Activated effector memory CD4-positive, alpha-beta T cell treated with Interleukin-2 at 50 U/mL for 16 hours (primary cell): Measurements from ENCODE around the gene MPC1.

Source experiments
- DNase-seq: peaks from one replicate; pipeline ENCODE4 v3.0.0-alpha.2; 2020

Gene MPC1

DNA sequence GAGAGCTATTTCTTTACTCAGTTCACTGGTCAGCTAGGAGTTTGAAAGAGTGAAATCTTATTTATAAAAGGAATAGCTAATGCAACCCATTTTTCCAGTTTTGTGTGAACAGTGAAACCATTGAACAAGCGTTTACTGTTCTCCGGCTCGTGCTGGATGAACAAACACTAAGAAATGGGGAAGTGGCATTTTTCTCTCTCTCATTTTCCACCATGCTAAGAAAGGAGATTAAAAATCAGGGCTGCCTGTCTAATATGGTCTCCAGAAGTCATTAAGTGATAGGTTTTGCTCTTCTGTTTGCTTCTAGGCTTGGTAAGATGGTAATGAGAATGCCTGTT lies 39.6 kb downstream of the MPC1 start:
- DNase-seq = no peak

DNA sequence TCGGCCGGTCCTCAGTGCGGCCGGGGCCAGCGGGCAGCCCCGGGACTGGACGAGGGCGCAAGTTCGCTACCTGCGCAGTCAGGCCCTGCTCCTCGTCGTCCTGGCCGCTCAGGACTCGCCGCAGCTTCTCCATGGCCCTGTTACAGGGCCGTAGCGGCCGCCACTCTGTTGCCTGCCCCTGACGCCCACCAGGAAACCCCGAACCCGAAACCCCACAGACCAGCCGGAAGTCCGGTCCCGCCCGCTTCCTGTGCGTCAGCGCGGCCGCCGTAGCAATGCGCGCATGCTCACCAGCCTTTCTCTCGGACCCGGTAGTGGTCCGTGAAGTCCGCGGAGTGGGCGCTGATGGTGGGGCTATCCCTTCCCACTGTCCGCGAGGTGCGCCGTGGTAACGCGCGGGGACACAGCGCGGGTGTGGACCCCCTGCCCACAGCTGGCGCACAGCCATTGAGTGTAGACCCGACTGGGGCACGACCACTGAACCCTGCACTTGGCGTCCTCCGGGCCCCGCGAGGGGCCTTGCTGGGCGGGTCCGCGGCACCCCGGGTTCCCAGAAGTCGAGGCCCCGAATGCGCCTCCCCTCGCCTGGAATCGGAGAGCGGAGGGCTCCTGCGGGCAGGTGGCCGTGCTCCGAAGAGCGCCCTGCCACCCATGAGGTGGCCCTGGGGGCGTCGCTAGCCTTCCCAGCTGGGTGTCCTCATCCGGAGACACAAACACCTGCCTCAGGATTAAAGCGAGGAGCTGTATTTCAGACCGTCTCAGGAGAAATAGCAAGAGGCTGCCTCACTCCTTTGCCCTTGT lies 40.2 kb downstream of the MPC1 start, which contains the start of gene SFT2D1:
SFT2D1 (minus strand) TSS at position 197 of the 801 bp plus-strand sequence; CDS start at position 133, 64 bp downstream.
- peak; percentile 63 for DNase-seq

DNA sequence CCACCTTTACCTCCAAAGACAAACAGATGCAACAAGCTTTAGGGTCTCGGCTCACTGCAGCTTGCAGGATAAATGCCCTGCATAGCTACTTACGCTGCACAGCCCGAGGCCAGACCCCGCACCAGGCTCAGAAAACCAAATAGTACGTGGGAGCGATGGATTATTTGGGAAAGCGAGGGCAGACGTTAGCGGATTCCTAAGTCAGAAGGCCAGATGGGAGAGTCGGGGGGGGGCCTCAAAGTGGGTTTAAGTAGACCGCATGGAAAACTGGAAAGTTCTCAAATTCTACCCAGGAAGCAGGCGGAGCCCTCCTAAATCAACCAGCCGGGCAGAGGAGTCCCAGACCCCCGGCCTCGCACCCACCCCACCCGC lies 40.8 kb downstream of the MPC1 start:
- no peak for DNase-seq

DNA sequence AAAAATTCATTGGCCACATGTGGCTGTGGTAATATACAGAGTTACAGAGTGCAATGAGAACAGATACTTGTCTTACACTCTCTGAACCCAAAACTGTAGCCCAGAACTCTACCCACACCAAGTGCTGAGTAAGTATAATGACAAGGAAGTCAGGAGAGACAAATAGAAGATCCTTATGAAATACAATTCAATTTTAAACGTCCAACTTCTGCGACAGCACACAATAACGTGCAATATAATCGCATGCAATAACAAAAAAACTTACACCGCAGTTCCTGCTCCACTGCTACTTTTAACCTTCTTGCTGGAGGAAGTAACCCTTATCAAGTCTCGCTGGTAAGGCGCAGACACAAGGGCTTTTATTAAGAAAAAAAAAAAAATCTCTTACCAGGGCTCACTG lies 41.3 kb downstream of the MPC1 start:
- DNase-seq = no peak

DNA sequence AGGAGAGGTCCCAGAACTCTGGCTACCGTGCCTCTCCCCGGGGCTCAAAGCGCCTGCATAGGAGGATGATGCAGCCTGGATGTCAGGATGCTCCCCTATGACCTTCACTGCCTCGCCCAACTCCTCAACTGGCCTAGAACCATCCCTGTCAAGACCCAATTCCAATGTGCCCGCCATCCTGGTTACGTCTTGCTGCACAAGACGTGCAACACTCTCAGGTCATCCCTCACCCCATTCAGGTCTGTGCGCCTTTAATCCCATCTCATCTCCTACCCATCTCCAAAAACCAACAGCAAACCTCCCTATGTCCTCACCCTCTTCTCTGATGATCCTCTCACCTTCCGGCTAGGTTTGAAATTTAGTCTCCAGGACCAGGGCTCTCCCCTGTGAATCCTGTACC lies 43.9 kb downstream of the MPC1 start:
- DNase-seq = no peak

DNA sequence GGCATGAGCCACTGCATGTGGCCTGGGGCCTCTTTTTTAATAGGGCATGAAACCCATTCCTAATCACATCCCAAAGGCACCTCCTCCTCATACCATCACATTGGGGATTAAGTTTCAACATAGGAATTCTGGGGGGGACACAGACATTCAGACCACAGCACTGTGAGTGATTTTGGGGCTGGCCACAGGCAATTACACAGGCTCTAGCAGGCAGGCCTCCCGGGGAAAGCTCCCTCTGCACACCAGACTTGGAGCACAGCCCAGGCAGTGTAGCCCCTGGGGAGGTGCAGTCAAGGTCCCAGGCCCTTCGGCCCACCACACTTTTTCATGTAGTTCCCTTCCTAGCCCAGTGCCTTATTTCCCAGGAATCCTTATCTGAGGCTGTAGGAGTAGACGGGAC lies 45.9 kb downstream of the MPC1 start:
- DNase-seq = no peak

DNA sequence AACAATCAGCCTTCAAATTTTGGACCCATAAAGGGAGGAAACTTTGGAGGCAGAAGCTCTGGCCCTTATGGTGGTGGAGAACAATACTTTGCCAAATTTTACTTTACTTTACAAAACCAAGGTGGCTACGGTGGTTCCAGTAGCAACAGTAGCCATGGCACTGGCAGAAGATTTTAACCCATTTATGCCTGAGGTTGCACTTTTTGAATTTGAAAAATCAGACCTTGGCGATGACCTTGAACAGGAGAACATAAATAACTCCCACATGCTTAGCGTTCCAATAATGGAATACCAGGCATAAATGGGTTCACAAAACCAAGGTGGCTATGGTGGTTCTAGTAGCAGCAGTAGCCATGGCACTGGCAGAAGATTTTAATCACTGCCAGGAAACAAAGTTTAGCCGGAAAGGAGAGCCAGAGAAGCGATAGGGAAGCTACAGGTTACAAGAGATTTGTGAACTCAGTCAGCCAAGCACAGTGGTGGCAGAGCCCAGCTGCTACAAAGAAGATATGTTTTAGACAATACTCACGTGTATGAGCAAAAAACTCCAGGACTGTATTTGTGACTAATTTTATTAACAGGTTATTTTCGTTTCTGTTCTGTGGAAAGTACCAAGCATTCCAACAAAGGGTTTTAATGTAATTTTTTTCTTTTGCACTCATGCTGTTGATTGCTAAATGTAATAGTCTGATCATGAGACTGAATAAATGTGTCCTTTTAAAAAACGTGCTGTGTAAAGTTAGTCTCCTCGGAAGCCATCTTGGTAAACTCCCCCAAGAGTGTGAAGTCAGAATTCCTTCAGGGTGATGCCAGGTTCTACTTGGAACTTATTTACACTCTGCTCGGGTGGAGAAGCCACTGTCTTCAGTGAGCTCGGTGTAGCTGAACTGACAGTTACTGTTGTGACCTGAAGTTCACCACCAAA lies 47.1 kb downstream of the MPC1 start:
- DNase-seq = no peak

DNA sequence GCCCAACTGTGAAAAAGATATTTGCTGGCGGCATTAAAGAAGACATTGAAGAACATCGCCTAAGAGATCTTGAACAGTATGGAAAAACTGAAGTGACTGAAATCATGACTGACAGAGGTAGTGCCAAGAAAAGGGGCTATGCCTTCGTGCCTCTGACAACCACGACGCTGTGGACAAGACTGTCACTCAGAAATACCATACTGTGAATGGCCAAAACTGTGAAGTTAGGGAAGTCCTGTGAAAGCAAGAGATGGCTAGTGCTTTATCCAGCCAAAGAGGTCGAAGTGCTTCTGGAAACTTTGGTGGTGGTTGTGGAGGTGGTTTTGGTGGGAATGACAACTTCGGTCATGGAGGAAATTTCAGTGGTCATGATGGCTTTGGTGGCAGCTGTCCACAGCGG lies 47.9 kb downstream of the MPC1 start:
- DNase-seq = no peak

DNA sequence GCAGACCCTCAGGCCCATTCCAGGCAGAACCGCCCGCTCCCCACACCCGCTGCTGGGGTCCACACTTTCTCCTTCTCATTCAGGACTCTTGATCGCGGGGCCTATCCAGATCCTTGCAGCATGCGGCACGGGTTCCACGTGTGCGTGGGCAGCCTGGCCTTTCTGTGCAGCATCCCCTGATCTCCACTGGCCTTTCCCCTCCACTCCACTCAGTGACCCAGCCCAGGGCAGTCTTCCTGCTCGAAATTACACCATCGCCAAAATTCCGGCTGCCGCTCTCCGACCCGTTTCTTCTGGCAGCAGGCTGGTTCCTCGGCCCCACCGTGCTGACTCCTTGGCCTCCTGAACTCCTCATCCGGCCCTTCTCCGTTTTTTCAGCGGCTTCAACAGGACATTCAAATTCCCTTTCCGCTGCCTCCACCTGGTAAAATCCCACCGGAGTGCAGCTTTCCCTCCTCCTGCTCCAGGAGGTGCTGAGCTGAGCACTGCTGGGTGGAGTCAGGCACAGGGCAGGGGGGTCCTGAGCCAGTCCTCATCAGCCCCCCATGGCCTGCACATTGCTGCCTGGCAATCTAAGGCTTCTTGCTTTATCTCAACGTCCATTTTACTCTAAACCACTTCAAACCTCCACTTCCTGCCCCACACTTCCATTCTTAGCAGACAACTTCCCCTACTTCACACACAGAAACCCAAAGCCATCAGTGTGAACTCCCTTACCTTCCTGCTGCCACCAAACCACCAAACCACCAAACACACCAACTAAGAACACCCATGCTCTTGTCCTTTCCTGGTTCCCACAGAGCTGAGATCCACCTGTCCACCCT lies 49.4 kb downstream of the MPC1 start:
- DNase-seq = peak; percentile 9

DNA sequence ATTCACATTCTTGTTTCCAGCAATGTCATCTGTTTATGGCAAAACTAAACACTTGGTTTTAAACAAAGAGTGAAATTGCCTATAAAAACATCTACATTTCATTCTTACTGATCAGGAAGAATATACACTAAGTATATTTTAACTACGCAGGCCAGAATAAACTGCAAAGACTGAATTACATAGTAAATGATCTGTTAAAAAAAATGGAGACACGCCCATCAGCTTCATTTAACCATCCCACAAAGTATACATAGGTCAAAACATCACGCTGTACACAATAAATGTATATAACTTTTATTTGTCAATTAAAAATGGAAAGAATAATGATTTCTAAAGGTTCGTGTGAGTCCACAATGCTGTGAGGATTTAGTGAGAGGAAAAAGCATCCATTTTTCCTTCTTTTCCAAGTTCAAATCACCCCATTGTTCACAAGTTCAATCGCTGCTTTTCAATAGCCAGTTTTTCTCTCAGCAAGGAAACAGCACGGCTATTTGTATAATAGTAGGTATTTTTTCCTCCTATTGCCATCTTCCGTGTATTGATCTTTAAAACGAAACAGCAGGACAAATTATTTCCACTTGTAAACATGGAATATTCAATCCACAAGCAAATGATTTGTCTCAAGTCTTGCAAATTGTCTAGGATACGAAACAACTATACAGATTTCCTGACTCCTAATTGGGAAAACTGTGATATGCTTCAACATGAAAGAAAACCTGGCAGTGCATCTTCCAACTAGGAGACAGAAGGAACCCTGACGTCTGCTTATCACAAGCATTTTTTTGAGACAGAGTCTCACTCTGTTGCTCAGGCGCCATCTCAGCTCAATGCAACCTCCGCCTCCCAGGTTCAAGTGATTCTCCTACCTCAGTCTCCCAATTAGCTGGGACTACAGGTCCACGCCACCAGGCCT lies 51.0 kb downstream of the MPC1 start:
- no peak for DNase-seq

DNA sequence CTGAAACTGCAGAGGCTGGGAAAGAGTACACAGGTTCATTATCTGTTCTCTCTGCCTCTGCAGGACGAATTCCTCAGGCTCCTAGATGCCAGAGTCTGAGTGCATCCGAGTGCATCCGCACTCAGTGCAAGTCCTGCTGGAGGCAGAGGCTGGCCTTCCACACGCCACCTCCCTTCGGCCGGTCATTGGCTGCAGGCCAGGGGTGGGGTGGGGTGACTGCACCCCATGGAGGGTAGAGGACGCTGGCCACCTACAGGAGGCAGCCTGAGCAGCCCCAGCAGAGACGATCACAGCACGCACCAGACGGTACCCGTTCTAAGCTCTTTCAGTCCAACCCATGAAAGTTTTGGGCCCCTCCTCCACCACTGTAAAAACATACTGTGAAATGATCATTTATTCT lies 52.1 kb downstream of the MPC1 start:
- DNase-seq = no peak

DNA sequence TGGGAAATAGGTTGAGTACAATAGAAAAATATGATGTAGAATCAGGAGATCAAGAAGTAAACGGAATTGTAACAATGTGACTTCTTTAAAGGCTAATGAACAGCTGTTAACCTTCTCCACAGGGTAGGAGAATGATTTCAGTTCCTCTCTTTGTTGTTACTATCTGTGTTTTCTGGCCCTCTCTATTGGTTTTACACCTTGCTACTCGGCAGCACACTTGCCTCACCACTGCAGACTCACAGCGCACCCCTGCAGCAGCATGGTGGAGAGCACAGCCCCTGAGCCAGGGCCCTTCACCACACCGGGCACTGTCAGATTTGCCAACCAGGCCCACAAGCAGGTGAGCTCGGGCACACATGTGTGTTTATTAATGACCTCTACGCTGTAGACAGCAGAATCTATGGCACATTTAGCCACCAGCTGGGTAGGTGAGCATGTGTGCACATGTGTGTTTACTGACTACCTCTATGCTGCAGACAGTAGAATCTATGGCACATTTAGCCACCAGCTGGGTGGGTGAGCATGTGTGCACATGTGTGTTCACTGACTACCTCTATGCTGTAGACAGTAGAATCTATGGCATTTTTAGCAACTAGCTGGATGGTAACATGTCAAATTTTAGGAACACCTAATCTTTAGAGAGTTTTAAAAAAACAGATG lies 57.2 kb downstream of the MPC1 start:
- DNase-seq = no peak

DNA sequence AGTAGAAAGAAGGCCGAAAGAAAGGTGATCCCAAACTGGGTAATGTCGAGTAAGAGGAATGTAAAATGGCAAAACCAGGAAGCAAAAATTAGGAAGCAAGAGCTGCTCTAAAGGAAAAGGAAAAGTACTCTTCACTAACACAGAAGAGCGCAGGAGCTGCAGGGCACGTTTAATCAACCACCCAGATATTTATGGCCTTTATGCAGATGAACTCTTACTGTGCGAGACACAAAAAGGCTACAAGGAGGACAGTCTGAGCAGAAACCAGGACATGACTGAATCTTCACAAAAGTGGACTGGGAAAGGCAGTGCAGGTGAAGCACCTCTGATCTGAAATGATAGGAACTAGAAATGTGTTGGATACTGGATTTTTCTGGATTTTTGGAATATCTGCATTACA lies 59.3 kb downstream of the MPC1 start:
- DNase-seq = no peak

DNA sequence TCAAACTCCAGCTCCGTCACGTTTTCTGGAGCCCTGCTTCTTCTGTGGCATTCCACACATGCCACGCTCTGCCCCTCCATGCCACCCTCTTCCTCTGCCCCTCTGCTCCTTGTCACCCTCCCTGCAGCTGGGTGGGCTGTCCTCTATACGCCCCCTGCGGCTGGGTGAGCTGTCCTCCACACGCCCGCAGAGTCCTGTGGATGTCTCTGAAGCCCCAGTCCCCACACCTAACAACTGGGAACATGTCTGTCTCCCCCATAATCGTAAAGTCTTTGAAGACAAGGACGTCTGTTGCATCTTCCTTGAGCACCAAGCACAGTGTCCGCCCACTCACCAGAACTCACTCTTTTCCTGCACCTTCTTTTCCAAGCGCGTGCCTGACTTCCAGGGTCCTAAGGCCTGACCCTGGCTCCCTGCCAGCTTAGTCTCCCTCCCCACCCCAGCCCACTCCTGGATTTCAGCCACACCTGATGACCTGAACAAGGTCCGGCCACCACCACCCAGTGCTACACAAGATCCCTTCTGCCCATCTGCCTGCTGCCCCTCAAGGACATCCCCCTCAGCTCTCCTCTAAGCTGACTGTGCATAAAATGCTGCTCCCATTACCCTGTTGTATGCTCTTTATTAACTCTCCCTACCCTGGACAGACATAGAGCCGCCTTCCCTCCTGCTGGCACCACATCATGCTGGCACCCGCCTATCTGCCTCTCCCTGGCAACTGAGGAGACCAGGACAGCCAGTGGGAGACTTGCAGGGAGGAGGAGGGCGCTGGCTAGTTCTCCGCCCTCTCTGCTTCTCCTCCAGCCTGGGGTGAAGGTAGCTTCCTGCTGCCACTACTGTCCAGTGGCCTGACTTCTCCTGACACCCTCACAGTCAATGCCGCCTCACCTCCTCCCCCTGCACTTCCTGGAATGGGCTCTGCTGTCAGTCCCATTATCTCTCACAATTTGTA lies 63.8 kb downstream of the MPC1 start:
- no peak for DNase-seq

DNA sequence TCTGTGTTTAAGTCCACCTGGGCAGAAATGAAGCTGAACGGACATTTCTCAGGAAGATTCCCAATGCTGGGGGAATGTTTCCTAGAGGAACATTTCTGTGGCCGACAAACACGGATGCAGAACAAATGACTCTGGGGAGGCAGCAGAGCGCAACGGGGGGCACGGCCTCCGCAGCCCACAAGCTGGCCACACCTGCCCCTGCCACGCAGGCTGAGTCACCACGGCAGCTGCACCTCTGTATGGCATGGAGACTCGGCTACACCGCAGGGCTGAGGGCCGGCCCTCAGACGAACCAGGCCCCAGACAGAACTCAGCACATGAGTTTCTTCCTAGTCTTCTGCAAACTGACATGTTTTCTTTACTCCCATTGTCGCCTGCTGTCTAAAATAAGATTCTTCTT lies 64.5 kb downstream of the MPC1 start:
- DNase-seq = no peak

DNA sequence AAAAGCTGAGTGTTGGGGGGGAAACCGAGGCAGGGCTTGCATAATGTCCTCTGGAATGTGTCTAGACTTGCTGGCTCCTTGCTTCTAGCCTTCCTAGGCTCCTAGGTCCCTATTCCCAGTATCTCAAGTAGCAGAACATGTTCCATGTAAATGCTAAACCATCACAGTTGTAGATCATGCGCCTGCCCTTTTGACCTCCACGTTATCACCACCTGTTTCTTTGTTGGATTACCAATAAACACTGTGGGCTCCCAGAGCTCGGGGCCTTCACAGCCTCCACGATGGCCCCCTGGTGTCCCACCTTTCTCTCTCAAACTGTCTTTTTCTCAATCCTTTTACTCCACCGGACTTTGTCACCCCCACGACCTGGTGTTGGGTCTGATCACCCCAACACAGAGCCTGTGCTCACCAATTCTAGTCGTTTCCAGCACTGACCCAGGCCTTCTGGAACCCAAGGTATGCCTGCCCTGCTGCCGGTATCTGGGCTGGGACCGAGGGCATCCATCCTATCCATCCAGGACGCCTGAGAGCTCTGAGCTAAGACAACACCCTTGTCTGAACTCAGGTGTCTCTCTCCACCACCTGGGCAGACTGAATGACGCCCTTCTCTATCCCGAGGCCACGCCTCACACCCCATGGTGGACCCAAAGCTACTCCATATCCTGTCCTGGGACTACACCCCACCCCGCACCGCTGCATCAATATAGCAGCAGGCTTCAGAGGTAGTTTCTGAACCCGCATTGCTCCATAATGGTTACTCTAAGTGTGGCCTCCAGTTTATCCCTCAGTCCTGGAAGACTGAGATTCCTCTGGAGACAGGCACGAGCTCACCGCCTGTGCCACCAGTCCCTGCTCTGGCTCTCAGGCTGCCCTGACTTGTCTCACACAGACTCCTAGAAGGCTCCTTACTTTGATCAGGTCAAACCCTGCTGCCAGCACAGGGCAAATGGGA lies 65.2 kb downstream of the MPC1 start:
- DNase-seq = no peak

DNA sequence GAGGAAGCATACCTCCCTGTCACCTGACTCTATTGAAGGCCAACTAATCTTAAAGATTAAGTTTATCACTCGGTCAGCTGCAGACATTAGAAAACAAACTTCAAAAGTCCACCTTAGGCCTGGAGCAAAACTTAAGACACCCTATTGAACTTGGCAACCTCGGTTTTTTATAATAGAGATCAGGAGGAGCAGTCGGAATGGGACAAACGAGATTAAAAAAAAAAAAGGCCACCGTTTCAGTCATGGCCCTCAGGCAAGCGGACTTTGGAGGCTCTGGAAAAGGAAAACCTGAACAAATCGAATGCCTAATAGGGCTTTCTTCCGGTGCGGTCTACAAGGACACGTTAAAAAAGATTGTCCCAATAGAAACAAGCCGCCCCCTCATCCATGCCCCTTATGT lies 67.3 kb downstream of the MPC1 start:
- no peak for DNase-seq
